Upper lobe of right lung (tissue), 1 donor: ENCODE data around the gene GMDS. TPM values are rescaled to one million over a fixed set of nuclear protein-coding genes. Genes with fewer than 3 reads are reported as not detected.

Source experiments
- ATAC-seq: fragments of 200-7000 bp; cut with Tn5 transposase; one replicate; pipeline ENCODE4 v1.9.1; 2020; ENCODE audit warnings: mild to moderate bottlenecking, moderate library complexity
- DNase-seq: peaks from one replicate; pipeline ENCODE4 v3.0.0-alpha.2; 2020
- H3K27ac ChIP-seq: fragments of 200-600 bp; one replicate; pipeline ENCODE4 v1.8.0; 2022
- H3K27me3 ChIP-seq: fragments of 200-600 bp; one replicate; pipeline ENCODE4 v1.8.0; 2022; ENCODE audit warnings: mild to moderate bottlenecking
- H3K36me3 ChIP-seq: fragments of 200-600 bp; one replicate; pipeline ENCODE4 v1.8.0; 2022
- H3K4me1 ChIP-seq: fragments of 200-600 bp; one replicate; pipeline ENCODE4 v1.8.0; 2022
- H3K4me3 ChIP-seq: fragments of 200-600 bp; one replicate; pipeline ENCODE4 v1.8.0; 2022; ENCODE audit warnings: mild to moderate bottlenecking
- H3K9me3 ChIP-seq: fragments of 200-600 bp; one replicate; pipeline ENCODE4 v1.8.0; 2022
- intact Hi-C: fragments of 100-400 bp; cut with DNase I; formaldehyde crosslinking; loops from one replicate; pipeline ENCODE4 v1.11.0; 2022
- total RNA-seq: library from RNA; stranded (reverse); fragmentation: NEBNext Ultra II Directional; extraction: Animal tissue kit (Norgen Biotek cat#: 25700); gene quantifications from one replicate; pipeline ENCODE4 v1.2.1, GENCODE V29; 2021
- TF ChIP-seq, protein P1 (sequence below): fragments of 200-600 bp; IDR thresholded peaks from one replicate; pipeline ENCODE4 v1.8.0; 2022; ENCODE audit warnings: antibody characterized with exemption
- donor health status: DM: no; HTN: yes; CAD: no; lungs with severe emphysema.

Gene GMDS
- total RNA-seq, 1 donor from 2014 or later: 12.2 TPM

DNA sequence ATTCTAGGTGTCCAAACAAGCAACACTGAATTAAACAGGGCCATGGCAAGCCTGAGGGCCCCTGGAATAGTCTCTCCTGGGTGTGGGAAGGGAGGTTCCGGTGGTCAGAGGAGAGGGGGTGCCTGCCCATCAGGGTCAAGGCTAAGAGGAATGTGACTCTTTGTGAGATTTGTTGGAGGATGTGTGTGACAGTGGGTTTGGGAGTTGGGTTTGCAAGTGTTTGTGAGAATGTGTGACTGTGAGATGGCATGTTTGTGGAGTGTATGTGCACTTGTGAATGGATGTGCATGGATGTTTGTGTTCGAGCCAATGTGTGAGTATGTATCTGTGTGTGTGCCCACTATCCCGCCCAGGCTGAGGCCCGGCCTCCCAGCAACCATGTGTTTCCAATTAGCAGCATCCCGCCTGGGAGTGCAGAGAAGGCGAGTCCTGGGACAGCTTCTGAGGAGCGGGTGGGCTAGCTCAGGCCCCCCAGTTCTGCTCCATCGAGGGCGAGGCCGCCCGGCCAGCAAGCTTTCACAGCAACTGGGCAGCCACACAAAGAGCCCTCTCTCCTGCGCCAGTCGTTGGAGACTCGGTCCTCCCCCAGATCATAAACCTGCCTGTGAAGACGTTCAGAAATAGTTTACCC is 623.1 kb downstream of the GMDS start:
- H3K4me3 ChIP-seq: no peak overlapping the region
- no peak overlapping the region for H3K27ac ChIP-seq
- H3K36me3 ChIP-seq: no peaks in the 10 kb centered on the region
- peaks cover 89% of the 10 kb centered on the region for H3K27me3 ChIP-seq
- H3K9me3 ChIP-seq: no peaks in the 10 kb centered on the region
- ATAC-seq: no peak
- no peak for DNase-seq
- TF ChIP-seq, protein P1, sequence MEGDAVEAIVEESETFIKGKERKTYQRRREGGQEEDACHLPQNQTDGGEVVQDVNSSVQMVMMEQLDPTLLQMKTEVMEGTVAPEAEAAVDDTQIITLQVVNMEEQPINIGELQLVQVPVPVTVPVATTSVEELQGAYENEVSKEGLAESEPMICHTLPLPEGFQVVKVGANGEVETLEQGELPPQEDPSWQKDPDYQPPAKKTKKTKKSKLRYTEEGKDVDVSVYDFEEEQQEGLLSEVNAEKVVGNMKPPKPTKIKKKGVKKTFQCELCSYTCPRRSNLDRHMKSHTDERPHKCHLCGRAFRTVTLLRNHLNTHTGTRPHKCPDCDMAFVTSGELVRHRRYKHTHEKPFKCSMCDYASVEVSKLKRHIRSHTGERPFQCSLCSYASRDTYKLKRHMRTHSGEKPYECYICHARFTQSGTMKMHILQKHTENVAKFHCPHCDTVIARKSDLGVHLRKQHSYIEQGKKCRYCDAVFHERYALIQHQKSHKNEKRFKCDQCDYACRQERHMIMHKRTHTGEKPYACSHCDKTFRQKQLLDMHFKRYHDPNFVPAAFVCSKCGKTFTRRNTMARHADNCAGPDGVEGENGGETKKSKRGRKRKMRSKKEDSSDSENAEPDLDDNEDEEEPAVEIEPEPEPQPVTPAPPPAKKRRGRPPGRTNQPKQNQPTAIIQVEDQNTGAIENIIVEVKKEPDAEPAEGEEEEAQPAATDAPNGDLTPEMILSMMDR: no peak
- intact Hi-C loops: no loop called here
- H3K4me1 ChIP-seq: peaks cover 14% of the 10 kb centered on the region

DNA sequence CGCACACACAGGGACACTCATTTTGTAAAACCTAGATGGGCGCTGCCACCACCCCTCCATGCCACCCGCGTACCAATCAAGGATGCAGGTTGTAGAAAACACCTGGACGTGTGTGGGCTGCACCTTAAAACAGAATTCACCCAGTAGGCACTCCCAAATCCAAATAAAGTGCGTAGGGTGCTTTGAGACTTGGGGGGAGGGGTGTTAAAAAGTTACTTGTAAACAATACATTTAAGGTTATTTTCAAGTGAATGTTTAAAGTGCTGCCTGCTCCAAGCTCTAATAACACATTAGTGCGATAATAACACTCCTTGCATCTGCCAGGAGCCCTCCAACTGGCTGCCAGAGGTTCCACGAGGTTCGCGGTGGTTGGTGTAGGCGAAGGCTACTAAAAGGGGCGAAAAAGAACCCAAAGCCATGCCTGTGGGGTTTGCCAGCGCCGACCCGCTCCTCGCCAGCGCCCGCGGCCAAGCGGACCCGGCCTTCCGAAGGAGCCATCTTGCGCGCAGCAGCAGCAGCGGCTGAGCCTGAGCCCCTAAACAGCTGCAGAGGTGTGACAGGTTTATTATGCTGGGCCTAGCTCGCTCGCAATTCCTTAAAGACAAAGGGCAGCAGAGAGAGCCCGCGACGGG is 624.2 kb downstream of the GMDS start:
- no peaks in the 10 kb centered on the region for H3K9me3 ChIP-seq
- H3K27me3 ChIP-seq: peaks cover 89% of the 10 kb centered on the region
- H3K4me1 ChIP-seq: peaks cover 14% of the 10 kb centered on the region
- TF ChIP-seq, protein P1: no peak
- ATAC-seq: no peak
- DNase-seq: no peak
- H3K27ac ChIP-seq: no peak overlapping the region
- intact Hi-C loops: no loop called here
- H3K4me3 ChIP-seq: no peak overlapping the region
- no peaks in the 10 kb centered on the region for H3K36me3 ChIP-seq

GRCh38 chr6:1620504-1621069 is 624.8 kb downstream of the GMDS start:
- Histone ChIP-seq H3K27me3 (peaks cover 86% of the 10 kb centered on the region), H3K36me3 (no peaks in the 10 kb centered on the region), H3K4me3 (no peak overlapping the region), H3K4me1 (peaks cover 10% of the 10 kb centered on the region), H3K27ac (no peak overlapping the region), H3K9me3 (no peaks in the 10 kb centered on the region)
- TF ChIP-seq, protein P1: no peak
- ATAC-seq (no peak), DNase-seq (no peak)
- intact Hi-C loops: no loop called here

DNA sequence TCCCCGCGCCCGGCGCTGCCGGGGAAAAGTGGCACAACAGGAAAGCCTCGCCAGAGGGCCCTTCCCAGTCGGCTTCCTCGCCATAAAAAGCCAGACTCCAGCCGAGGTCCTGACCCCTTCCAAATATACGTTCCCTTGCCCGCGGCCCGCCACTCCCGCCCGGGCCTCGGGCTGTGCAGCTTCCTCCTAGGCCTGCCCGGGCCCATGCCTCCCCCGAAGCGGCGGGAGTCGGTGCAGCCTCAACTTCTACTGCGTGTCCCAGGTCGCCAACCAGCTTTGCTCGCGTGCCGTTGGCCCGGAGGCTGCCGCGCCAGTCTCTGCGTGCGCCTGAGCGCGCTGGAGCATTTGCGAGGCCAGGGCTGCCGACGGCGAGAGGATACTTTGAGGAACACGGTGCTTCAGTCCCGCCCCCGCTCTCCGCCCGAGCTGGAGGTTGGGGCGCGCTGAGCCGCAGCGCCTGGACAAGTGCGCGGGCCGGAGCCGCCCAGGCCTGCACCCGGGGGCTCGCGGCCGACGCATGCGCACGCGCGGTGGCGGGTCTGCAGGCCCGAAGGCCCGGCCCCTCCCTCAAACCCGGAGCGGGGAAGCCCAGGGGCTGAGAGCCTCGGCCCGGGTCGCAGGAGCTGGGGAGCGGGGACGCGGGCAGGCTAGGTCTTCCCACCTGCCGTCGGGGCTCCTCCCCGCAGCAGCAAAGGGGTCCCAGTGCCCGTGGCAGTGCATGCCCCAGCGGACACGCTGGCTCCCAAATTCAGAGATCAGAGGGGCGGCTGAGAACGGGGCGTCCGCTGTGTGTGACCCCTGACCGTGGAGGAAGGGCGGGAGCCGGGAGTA is 625.5 kb downstream of the GMDS start:
- TF ChIP-seq, protein P1: no peak
- Histone ChIP-seq H3K27me3 (peaks cover 88% of the 10 kb centered on the region), H3K36me3 (no peaks in the 10 kb centered on the region), H3K27ac (no peak overlapping the region), H3K4me1 (peaks cover 4% of the 10 kb centered on the region), H3K9me3 (no peaks in the 10 kb centered on the region), H3K4me3 (peak overlapping the region; percentile 12)
- ATAC-seq (peak; percentile 48), DNase-seq (peak; percentile 72)
- intact Hi-C loops: no loop called here

GRCh38 chr6:1619098-1619672 is 626.2 kb downstream of the GMDS start:
- Histone ChIP-seq H3K27me3 (peaks cover 89% of the 10 kb centered on the region), H3K36me3 (no peaks in the 10 kb centered on the region), H3K4me1 (peaks cover 7% of the 10 kb centered on the region), H3K9me3 (no peaks in the 10 kb centered on the region), H3K4me3 (peak overlapping the region; percentile 12), H3K27ac (no peak overlapping the region)
- intact Hi-C loops: no loop called here
- TF ChIP-seq, protein P1: no peak
- ATAC-seq: no peak
- DNase-seq: no peak
